HK-2 (cell line): ENCODE results near the gene PDK2.

Experiments
- DNase-seq: peaks from one replicate; pipeline ENCODE4 v3.0.0-alpha.2; 2018; ENCODE audit not compliant: unreplicated experiment

PDK2 gene

DNA sequence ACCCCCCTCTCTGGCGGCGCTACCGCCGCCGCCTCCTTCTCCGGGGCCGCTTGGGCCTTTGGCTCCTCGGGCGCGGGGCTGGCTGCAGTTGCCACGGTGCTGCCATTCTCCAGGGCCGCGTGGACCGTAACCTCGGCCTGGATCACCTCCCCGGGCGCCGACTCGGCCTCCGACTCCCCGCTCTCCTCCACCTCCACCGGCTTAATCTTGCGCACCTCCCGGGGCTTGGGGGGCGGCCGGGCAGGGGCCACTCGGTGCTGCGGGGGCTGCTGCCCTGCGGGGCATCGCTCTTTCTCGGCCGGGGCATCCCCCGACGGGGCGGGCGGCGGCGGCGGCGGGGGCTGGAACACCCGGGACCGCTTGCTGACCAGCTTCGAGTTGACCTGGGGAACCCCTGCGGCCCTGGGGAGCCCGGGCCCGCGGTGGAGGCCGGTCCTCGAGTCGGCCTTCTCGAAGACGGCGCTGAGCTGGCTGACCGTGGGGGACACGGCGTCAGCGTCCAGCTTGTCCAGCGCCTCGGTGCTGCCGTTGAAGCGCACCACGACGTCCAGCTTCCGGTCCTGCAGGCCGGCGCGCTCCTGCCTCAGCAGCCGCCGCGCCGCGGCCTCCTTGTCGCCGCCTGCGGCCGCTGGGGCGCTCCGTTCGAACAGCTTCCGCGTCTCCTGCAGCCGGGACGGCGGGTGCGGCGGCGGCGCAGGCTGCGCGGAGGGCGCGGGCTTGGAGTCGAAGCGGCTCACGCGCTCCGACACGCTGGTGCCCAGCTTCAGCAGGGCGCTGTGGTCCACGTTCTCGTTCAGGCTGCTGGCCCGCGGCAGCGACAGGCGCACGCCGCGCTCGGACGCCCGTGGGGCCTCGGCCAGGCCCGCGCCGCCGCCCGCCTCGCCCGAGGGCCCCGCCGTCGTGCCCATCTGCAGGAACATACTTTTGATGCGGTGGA is 54.5 kb downstream of the PDK2 start:
- peak; percentile 66 for DNase-seq

DNA sequence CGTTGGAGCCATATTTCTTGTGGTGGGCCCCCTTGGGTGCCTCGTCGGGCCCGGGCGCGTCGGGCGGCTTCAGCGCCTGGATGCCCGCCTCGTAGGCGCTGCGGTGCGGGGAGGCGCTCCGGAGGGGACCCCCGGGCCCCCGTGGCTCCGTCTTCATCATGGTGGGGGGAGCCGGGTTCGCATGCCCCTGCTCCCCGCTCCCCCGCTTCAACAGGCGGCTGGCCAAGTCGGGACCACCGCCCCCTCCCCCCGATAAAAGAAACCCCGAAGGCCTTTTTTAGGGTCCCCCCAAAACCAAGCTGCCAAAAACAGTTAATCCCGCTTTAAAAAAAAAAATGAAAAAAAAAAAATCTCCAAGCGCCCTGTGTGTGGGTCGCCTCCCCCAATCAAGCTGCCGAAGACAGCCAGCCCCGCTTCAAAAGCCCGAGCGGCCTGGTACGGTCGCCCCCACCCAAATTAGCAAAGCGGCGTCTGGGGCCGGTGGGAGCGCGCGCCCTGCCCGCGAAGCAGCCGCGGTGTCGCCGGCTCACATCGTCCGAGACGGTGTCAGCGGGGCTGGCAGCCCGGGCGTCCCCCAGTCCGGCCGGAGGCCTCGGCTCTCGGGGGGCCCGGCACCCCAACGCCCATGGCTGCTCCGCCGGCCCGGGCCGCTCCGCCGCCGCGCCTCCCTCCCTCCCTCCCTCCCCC is 55.3 kb downstream of the PDK2 start, which contains the start of gene PPP1R9B:
TSS of gene PPP1R9B (minus strand) at position 324 of the 687 bp plus-strand sequence. CDS start at position 160, 164 bp downstream.
- no peak for DNase-seq

DNA sequence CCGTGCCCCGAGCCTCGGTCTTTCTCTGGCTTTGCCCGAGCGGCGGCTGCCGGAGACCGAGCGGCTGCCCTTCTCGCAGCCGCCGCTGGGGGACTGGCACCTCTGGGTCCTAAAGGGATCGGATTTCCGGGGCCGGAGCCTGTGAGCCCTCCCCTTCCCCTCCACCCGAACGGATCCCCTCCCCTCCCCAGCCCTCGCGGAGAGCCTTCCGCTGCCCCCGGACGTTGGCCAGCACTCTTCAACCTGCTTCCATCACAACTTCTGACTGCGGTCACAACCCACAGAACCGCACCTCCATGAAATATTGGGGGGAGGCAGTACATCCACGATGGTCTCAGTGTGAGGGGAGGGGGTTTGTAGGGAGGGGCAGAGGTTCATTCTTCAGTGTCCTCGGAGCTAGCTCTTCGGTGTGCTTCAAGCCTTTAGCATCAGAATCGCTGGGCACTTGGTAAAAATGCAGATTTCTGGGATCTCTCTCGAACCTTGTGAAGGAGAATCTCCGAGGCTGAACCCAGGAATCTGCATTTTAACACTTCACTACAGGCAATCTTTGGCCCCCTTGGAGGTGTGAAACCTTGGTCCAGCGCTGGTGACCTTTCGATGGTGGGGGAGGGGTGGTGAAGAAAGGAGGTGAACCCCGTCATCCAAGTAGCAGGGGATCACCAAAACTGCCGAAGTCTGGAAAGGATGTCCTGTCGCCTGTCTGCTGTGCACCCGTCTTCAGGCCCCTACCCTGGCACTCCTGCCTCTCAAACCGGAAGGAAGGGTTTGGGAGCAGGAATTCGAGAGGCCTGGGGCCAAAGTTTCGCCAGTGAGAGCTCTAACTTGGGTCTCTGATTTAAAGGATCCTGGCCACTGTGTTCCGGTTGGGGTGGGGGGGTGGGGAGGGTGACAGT is 56.1 kb downstream of the PDK2 start:
- peak; percentile 89 for DNase-seq

DNA sequence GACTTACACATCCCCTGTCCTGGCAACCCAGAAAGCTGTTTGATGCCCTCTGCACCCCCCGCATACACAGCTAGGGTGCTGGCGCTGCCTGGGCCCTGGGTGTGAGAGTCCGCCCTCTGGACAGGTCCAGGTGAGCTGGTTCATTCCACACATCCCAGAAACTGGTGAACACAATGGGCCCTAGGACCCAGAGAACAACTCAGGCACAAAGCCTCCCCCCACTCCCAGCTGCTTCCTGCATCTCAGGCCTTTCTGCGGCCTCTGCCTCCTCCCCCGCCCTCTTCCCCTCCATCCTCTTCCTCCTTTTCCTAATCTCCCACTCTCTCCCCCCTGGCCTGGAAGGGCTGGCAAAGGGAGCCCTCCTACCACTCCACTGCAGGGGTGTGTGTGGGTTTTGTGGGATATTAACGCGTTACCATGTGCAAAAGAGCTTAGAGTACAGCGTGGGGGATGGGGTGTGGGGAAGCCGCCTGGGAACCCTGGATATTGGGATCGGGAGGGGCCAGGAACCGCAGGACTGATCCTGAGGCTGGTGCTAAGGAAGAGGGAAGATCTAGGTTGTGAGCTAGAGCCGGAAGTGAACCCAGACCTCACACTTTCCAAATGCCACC is 56.9 kb downstream of the PDK2 start:
- DNase-seq = peak; percentile 88

DNA sequence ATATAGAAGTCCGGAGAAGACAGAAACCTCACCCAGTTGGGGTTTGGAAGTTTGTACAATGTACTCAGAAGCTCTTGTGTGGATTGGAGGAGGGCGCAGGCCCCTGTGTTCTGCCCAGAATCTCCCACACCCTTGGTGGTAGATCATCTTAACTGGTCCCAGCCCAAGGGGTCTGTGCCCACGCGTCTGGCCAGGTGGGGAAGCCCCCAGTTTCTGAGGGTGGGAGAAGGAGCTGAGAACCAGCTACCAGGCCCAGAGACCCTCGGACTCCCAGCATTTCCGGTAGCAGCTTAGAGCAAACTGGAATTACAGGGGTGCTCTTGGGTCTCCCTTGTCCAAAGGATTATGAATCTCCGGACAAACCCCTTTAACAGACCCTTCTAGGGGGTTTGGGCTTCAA is 57.6 kb downstream of the PDK2 start:
- no peak for DNase-seq

DNA sequence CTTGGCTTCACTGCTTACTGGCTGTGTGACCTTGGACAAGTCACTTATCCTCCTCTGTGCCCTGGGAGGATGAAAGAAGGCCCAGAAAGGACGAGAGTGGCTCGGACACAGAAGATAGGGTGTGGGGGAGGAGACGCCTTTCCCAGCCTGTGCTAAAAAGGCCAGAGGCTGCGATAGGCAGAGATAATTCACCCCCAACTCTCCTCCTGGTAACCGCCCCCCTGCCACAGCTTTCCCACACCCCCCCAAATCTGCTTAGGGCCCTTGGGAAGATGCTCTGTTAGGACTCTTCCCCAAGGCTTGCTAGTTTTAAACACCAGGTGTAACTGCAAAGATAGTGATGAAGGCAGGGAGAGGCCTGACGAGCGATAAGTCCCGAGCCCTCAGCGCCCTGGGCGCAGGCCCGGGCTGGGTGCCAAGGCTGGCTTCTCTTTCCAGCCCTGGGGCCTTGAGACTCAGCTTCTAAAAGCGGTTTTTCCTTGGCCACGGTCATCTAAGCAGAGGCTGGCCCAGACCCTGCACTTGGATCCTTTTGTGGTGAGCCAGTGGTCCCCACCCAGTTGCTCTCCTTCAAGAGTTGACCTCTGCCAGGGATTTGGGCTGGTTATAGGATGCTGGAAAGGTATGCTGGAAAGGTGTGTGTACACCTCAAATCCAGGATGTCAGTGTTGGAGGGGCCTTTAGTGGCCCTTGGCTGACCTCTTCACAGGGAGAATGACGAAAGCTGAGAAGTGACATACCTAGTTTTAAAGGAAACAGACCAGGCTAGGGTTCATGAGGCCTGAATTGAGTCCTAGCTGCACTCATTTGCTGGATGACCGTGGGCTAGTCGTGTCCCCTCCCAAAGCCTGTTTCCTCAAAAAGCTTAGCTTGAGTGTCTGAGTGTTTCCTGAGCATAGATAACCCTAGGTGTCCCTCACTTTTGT is 58.8 kb downstream of the PDK2 start:
- no peak for DNase-seq

DNA sequence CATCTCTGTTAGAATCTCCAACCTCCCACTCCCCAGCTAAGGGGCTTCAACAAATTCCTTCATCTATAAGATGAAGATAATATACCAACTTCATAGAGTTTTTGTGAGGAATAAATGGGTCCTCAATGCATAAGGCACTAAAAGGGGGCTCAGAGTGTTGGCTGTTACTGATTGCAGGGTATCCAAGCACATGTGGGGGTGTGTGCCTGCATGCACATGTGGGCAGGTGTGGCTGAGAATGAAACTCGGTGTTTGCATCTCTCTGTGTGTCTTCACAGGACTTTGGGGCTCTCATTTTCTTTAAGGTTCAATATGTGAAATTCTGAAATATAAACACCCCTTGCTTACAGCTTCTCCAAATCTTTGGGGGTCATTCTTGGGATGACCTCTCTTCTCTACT is 59.5 kb downstream of the PDK2 start:
- no peak for DNase-seq

DNA sequence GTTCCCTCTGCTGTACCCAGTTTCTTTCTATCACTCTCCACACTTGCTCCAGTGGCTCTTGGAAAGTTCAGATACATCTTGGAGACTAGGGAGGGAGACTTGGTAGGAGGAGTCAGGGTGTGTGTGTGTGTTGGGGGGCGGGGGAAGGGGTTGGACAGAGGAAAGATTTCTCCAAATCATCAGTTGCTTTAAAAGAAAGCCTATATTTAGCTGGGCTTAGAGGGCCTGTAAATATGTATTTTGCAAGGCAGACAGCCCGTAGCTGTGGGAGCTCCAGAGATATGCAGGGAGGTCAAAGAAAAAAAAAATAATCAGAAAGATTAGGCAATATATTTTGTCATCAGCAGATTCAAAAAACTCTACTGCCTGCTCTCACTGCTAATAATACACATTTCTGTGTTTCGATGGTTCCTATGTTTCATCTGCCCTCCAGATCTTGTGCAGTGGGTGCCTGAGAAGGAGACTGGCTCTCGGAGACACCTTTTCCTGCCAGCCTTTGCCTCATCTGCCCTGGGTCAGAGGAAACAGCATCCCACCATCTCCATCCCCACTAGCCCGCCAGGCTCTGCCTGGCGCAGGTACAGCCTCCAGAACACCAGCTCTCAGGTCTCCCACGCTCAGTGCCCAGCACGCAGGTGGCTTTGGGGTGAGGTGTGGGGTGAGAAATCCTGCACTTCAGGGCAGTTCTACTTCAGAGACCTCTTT is 60.1 kb downstream of the PDK2 start:
- no peak for DNase-seq

DNA sequence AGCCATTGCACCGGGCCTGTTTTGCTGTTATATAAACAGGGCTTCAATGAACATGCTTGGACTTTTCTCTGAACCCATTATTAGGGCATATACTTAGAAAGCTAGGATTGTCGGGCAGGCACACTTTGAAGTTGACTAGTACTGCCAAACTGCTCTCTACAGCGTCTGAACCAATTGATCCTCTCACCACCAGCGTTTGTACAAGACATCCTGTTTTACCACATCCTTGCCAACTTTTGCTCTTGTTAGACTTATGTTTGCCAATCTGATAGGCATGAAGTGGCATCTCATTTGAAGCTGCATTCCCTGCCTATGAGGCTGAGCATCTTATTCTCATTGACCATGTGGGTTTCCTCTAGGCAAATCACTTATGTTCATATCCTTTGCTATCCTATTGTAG is 62.7 kb downstream of the PDK2 start:
- DNase-seq = no peak

DNA sequence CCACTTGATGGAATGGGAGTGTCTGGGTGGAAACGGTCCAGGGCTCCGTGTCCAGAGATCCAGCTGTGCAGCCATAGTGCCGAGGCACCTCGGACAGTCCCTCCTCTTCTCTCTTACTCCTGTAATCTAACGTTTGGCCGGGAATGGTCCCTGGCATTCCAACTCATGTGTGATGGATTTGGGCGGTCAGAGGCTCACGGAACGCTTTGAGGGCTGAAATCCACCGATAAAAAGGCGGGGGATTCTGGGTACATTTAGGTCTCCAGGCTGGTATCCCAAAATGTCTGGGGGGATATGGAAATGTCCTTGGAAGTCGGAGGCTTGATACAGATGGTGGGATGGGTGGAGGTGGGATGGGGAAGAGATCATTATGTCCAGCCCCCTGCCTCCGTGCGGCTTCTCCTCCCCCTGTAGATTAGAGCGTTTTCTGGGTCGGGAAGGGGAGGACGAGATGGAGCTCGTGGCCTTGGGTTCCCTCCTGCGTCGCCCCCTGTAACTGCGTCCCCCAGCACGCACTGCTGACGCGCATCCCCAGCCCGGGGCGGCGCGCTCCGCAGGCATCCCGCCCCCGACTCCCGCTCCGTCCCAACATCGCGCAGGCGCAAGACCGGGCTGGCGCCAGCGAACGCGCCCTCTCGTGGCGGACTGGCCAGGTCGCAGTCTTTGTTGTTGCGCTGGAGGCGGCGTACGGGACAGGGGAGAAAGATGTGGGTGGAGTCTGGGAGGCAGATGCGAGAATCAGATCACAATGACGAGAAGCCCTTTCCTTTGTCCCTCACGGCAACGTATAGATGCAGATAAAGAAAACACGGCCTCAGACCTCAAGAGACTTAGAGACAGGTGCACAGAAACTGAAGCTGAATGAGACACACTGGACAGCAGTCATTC is 66.1 kb downstream of the PDK2 start:
- peak; percentile 92 for DNase-seq
